Thoracic aorta (tissue), 2 donors: ENCODE data around the gene ELF1. TPM values are rescaled to one million over a fixed set of nuclear protein-coding genes. Genes with fewer than 3 reads are reported as not detected.

Experiments
- ATAC-seq: fragments of 150-250 bp; one replicate; pipeline ENCODE4 v1.8.0; 2017; ENCODE audit warnings: low read depth; ENCODE audit not compliant: insufficient number of reproducible peaks, low FRiP score
- DNase-seq: peaks from one replicate; pipeline ENCODE4 v3.0.0-alpha.2; 2020; ENCODE audit warnings: low spot score
- H3K27ac ChIP-seq, 2 donors: fragments of 200-600 bp; sonication (generic); 1 replicate in 1 of 2; 2 replicates in 1 of 2; pipeline ENCODE4 v1.5.1; 2016; ENCODE audit warnings: mild to moderate bottlenecking in 2 of 2, moderate library complexity in 2 of 2
- H3K27me3 ChIP-seq: fragments of 200-600 bp; sonication (generic); replicated peaks from 2 replicates; pipeline ENCODE4 v1.6.0; 2016; ENCODE audit warnings: mild to moderate bottlenecking; ENCODE audit not compliant: insufficient read depth
- H3K36me3 ChIP-seq: fragments of 200-600 bp; sonication (generic); one replicate; pipeline ENCODE4 v1.5.1; 2016
- H3K4me1 ChIP-seq, 2 donors: fragments of 200-600 bp; sonication (generic); 1 replicate in 1 of 2; 2 replicates in 1 of 2; pipeline versions ENCODE4 v1.5.1 to v1.6.0; 2016; ENCODE audit warnings: low read depth in 2 of 2, mild to moderate bottlenecking in 1 of 2; ENCODE audit not compliant: control insufficient read depth in 1 of 2
- H3K4me3 ChIP-seq: fragments of 200-600 bp; sonication (generic); 2 replicates; pipeline ENCODE4 v1.5.1; 2016; ENCODE audit warnings: mild to moderate bottlenecking
- H3K9me3 ChIP-seq: fragments of 200-600 bp; sonication (generic); 2 replicates; pipeline ENCODE4 v1.5.1; 2016
- CTCF ChIP-seq: fragments of 200-600 bp; sonication (generic); IDR thresholded peaks from one replicate; pipeline ENCODE4 v1.5.1; 2019; ENCODE audit warnings: antibody characterized with exemption
- total RNA-seq, 2 donors: library from RNA; depleted of rRNA; stranded (reverse); fragments of >200 nt; gene quantifications; one replicate each; pipeline versions ENCODE4 v1.1.0 to v1.2.3, GENCODE V29; 2016

ELF1 gene
- total RNA-seq, 2 donors from 2014 or later = 54.7 to 99.9 TPM

- DNase-seq (no peak), ATAC-seq (no peak)
- Histone ChIP-seq H3K27me3 (no peaks in the 10 kb centered on the region), H3K4me1 (peaks cover 4 to 26% of the 10 kb centered on the region in 2 donors), H3K9me3 (no peaks in the 10 kb centered on the region), H3K27ac (no peak overlapping the region), H3K4me3 (no peak overlapping the region), H3K36me3 (no peaks in the 10 kb centered on the region)
- TF ChIP-seq CTCF = no peak
These were observed 13.7 kb upstream of the ELF1 start for GRCh38 chr13:41032691-41033376.

- TF ChIP-seq CTCF = no peak
- H3K4me3 ChIP-seq = no peak overlapping the region
- peaks cover under 1 to 35% of the 10 kb centered on the region in 2 donors for H3K4me1 ChIP-seq
- DNase-seq = no peak
- H3K36me3 ChIP-seq = no peaks in the 10 kb centered on the region
- no peaks in the 10 kb centered on the region for H3K27me3 ChIP-seq
- no peak overlapping the region for H3K27ac ChIP-seq
- no peaks in the 10 kb centered on the region for H3K9me3 ChIP-seq
- ATAC-seq = no peak
These were observed 10.5 kb upstream of the ELF1 start for GRCh38 chr13:41029629-41030028.

- Histone ChIP-seq H3K9me3 (no peaks in the 10 kb centered on the region), H3K36me3 (no peaks in the 10 kb centered on the region), H3K4me1 (peaks cover 0 to 27% of the 10 kb centered on the region in 2 donors), H3K27ac (no peak overlapping the region), H3K27me3 (no peaks in the 10 kb centered on the region), H3K4me3 (no peak overlapping the region)
- no peak for TF ChIP-seq CTCF
- no peak for ATAC-seq
- no peak for DNase-seq
These were observed 8.9 kb upstream of the ELF1 start for GRCh38 chr13:41028051-41028450.

GRCh38 chr13:41026788-41027187, 7.7 kb upstream of the ELF1 start:
- H3K27me3 ChIP-seq = no peaks in the 10 kb centered on the region
- H3K4me3 ChIP-seq = no peak overlapping the region
- H3K27ac ChIP-seq = no peak overlapping the region
- peaks cover 0 to 24% of the 10 kb centered on the region in 2 donors for H3K4me1 ChIP-seq
- TF ChIP-seq CTCF = no peak
- H3K9me3 ChIP-seq = no peaks in the 10 kb centered on the region
- ATAC-seq (no peak), DNase-seq (no peak)
- H3K36me3 ChIP-seq = no peaks in the 10 kb centered on the region

GRCh38 chr13:41025518-41025917, 6.4 kb upstream of the ELF1 start:
- Histone ChIP-seq H3K4me1 (peaks cover 3 to 32% of the 10 kb centered on the region in 2 donors), H3K4me3 (no peak overlapping the region), H3K27ac (no peak overlapping the region), H3K27me3 (no peaks in the 10 kb centered on the region), H3K36me3 (no peaks in the 10 kb centered on the region), H3K9me3 (no peaks in the 10 kb centered on the region)
- DNase-seq (no peak), ATAC-seq (no peak)
- no peak for TF ChIP-seq CTCF
